NK-92 treated with Interleukin-12 subunit alpha and Interleukin-12 subunit beta, amount 100 ng/mL, for 24 hours (cell line): ENCODE data around the gene FMNL2.

Experiments used
- DNase-seq: peaks from one replicate; lab custom pipeline; 2025; lab: John Stamatoyannopoulos, UW

FMNL2 gene

GRCh38 chr2:152426801-152427200 is 91.8 kb downstream of the FMNL2 start:
- DNase-seq = no peak

GRCh38 chr2:152427902-152428301 is 92.9 kb downstream of the FMNL2 start:
- DNase-seq = no peak

- no peak for DNase-seq
Observed at GRCh38 chr2:152428800-152429582, 94.0 kb downstream of the FMNL2 start.

GRCh38 chr2:152430876-152431275 is 95.9 kb downstream of the FMNL2 start:
- DNase-seq = no peak

GRCh38 chr2:152431370-152432098 is 96.6 kb downstream of the FMNL2 start:
- DNase-seq = no peak

- no peak for DNase-seq
Observed at GRCh38 chr2:152432206-152432653, 97.3 kb downstream of the FMNL2 start.

- no peak for DNase-seq
Observed at GRCh38 chr2:152432765-152433164, 97.8 kb downstream of the FMNL2 start.

GRCh38 chr2:152433289-152433688 is 98.3 kb downstream of the FMNL2 start:
- no peak for DNase-seq

- no peak for DNase-seq
Observed at GRCh38 chr2:152433791-152434190, 98.8 kb downstream of the FMNL2 start.

GRCh38 chr2:152434395-152435182 is 99.6 kb downstream of the FMNL2 start:
- no peak for DNase-seq

GRCh38 chr2:152436148-152436547 is 101.2 kb downstream of the FMNL2 start:
- DNase-seq = no peak

GRCh38 chr2:152437276-152438108 is 102.5 kb downstream of the FMNL2 start:
- DNase-seq = no peak

GRCh38 chr2:152440049-152440448 is 105.1 kb downstream of the FMNL2 start:
- DNase-seq = no peak

GRCh38 chr2:152440460-152440859 is 105.5 kb downstream of the FMNL2 start:
- DNase-seq = no peak

GRCh38 chr2:152441961-152442360 is 107.0 kb downstream of the FMNL2 start:
- DNase-seq = no peak

GRCh38 chr2:152443771-152444170 is 108.8 kb downstream of the FMNL2 start:
- no peak for DNase-seq

- DNase-seq = no peak
Observed at GRCh38 chr2:152444448-152444847, 109.5 kb downstream of the FMNL2 start.

- DNase-seq = no peak
Observed at GRCh38 chr2:152445375-152445774, 110.4 kb downstream of the FMNL2 start.

- DNase-seq = no peak
Observed at GRCh38 chr2:152445791-152446201, 110.8 kb downstream of the FMNL2 start.

GRCh38 chr2:152446213-152446612 is 111.2 kb downstream of the FMNL2 start:
- DNase-seq = no peak

- no peak for DNase-seq
Observed at GRCh38 chr2:152447897-152448296, 112.9 kb downstream of the FMNL2 start.

- no peak for DNase-seq
Observed at GRCh38 chr2:152448606-152449005, 113.6 kb downstream of the FMNL2 start.
